ENCODE data around the gene ZFP62. TPM values are rescaled to one million over a fixed set of nuclear protein-coding genes. Genes with fewer than 3 reads are reported as not detected.
A peak's percentile ranks its signal among the peaks of the same experiment; 100 is the strongest.

ZFP62 gene
- total RNA-seq, 1 donor from 2014 or later, result 14.5 TPM

- Histone ChIP-seq H3K27ac (ENCODE audit: low read depth, low read length) (peak overlapping the region; percentile 83), H3K4me2 (ENCODE audit: low read length) (peak overlapping the region; percentile 85), H2AFZ (ENCODE audit: low read depth, low read length) (no peak overlapping the region), H3K79me2 (ENCODE audit: insufficient read depth, low read length) (peaks cover 92% of the 10 kb centered on the region), H3K27me3 (ENCODE audit: insufficient read depth, low read length) (no peaks in the 10 kb centered on the region), H3K36me3 (ENCODE audit: insufficient read depth, low read length) (no peaks in the 10 kb centered on the region), H3K9me3 (ENCODE audit: insufficient read depth, low read depth, low read length) (no peaks in the 10 kb centered on the region), H4K20me1 (ENCODE audit: insufficient read depth, low read length) (peaks cover 76% of the 10 kb centered on the region), H3K9ac (ENCODE audit: low read length) (peak overlapping the region; percentile 97), H3K4me1 (ENCODE audit: insufficient read depth, low read length) (peaks cover 39% of the 10 kb centered on the region), H3K4me3 (ENCODE audit: insufficient read depth, low read depth, low read length) (peak overlapping the region; percentile 22)
- peaks cover 15% of the 10 kb centered on the region for H3K36me3 Mint-ChIP-seq (ENCODE audit: low read depth, unreplicated experiment)
- H3K9me3 Mint-ChIP-seq (ENCODE audit: unreplicated experiment), result no peaks in the 10 kb centered on the region
- FAIRE-seq, result no peak
- no peaks in the 10 kb centered on the region for H3K27me3 Mint-ChIP-seq (ENCODE audit: low read depth, unreplicated experiment)
- DNase-seq (ENCODE audit: low read depth), result no peak
- peaks cover 46% of the 10 kb centered on the region for H3K4me1 Mint-ChIP-seq (ENCODE audit: low read depth, unreplicated experiment)
- peak overlapping the region; percentile 89 for H3K27ac Mint-ChIP-seq (ENCODE audit: unreplicated experiment)
- TF ChIP-seq CTCF (IDR thresholded peaks at IDR 0.05; ENCODE audit: insufficient read depth, low read depth, low read length) (no peak), EZH2 (IDR thresholded peaks at IDR 0.05; ENCODE audit: insufficient read depth, low read length) (no peak)
- no peak overlapping the region for H3K4me3 Mint-ChIP-seq (ENCODE audit: unreplicated experiment)
Measured at GRCh38 chr5:180799194-180799593, 61.9 kb downstream of the ZFP62 start.

GRCh38 chr5:180798193-180798592 lies 62.9 kb downstream of the ZFP62 start:
- no peaks in the 10 kb centered on the region for H3K9me3 Mint-ChIP-seq (ENCODE audit: unreplicated experiment)
- Histone ChIP-seq H2AFZ (ENCODE audit: low read depth, low read length) (no peak overlapping the region), H3K27me3 (ENCODE audit: insufficient read depth, low read length) (no peaks in the 10 kb centered on the region), H3K9me3 (ENCODE audit: insufficient read depth, low read depth, low read length) (no peaks in the 10 kb centered on the region), H3K4me2 (ENCODE audit: low read length) (no peak overlapping the region), H3K27ac (ENCODE audit: low read depth, low read length) (no peak overlapping the region), H3K4me3 (ENCODE audit: insufficient read depth, low read depth, low read length) (no peak overlapping the region), H3K79me2 (ENCODE audit: insufficient read depth, low read length) (peaks cover 93% of the 10 kb centered on the region), H3K36me3 (ENCODE audit: insufficient read depth, low read length) (no peaks in the 10 kb centered on the region), H3K9ac (ENCODE audit: low read length) (no peak overlapping the region), H4K20me1 (ENCODE audit: insufficient read depth, low read length) (peaks cover 85% of the 10 kb centered on the region), H3K4me1 (ENCODE audit: insufficient read depth, low read length) (peaks cover 39% of the 10 kb centered on the region)
- DNase-seq (ENCODE audit: low read depth), result no peak
- H3K27ac Mint-ChIP-seq (ENCODE audit: unreplicated experiment), result peak overlapping the region; percentile 8
- FAIRE-seq, result no peak
- peaks cover 46% of the 10 kb centered on the region for H3K4me1 Mint-ChIP-seq (ENCODE audit: low read depth, unreplicated experiment)
- TF ChIP-seq EZH2 (IDR thresholded peaks at IDR 0.05; ENCODE audit: insufficient read depth, low read length) (no peak), CTCF (IDR thresholded peaks at IDR 0.05; ENCODE audit: insufficient read depth, low read depth, low read length) (no peak)
- H3K36me3 Mint-ChIP-seq (ENCODE audit: low read depth, unreplicated experiment), result peaks cover 17% of the 10 kb centered on the region
- no peaks in the 10 kb centered on the region for H3K27me3 Mint-ChIP-seq (ENCODE audit: low read depth, unreplicated experiment)
- no peak overlapping the region for H3K4me3 Mint-ChIP-seq (ENCODE audit: unreplicated experiment)

Other genes with a start within 250 kb of the ZFP62 start
- gene FLT4, start 211.7 kb downstream of the ZFP62 start, total RNA-seq, result 3.7 and 7.2 TPM in 2 replicates
- not detected in 2 replicates for gene OR2Y1, start 121.2 kb downstream of the ZFP62 start, total RNA-seq
- 116 and 120 TPM in 2 replicates for gene MGAT1, start 58.5 kb downstream of the ZFP62 start, total RNA-seq
- gene BTNL8, start 37.9 kb upstream of the ZFP62 start, total RNA-seq, result not detected in 2 replicates
- not detected in 2 replicates for gene BTNL3, start 127.6 kb upstream of the ZFP62 start, total RNA-seq
- gene BTNL9, start 179.0 kb upstream of the ZFP62 start, total RNA-seq, result not detected in 2 replicates

Data from astrocyte (in vitro differentiated cells and primary cell).